Heart left ventricle (tissue), 13 donors: ENCODE measurements around the gene CTNNAL1.

ENCODE experiments used
- CTCF ChIP-seq, 12 donors: fragments of 200-600 bp; sonication (generic) in 4 of 12; IDR thresholded peaks; one replicate each; pipeline versions ENCODE4 v1.5.0 to v1.8.0; 2018 to 2022; ENCODE audit warnings: antibody characterized with exemption in 12 of 12, mild to moderate bottlenecking in 5 of 12
- POLR2A ChIP-seq, 2 donors: fragments of 450-650 bp; IDR thresholded peaks; one replicate each; pipeline ENCODE4 v1.6.1; 2017; ENCODE audit warnings: antibody characterized with exemption in 2 of 2, mild to moderate bottlenecking in 2 of 2, moderate library complexity in 2 of 2
- donor health status: ischemic (EF 13 %, LVEDD 7.1; RV severe dilation, severe dysfunction).
- donor health status: DM: no; HTN: yes; CAD: no.
- donor health status: DM: no; HTN: no; CAD: no.
- donor health status: ischemic (EF 25% LVEDD 6.9; RV normal size, moderate dysfunction).
- donor health status: ischemic (EF 25% LVEDD 5.7; RV mildly dilated, moderate dysfunction).
- donor health status: ischemic (EF 35%, LVEDD 5.7; RV mildly dilated, moderate dysfunction).
- donor health status: nonischemic (EF 11% LVEDD 7.7; RV severe dilation, severe dysfunction).
- donor health status: DM: yes; HTN: yes; CAD: no.
- donor health status: PGD.
- donor health status: ischemic (EF 29% LVEDD 5.4; RV normal size, mild dysfunction).
- donor health status: nonischemic (EF 23%, LVEDD 6.1; RV moderate dilation, normal function).

- no peak for TF ChIP-seq CTCF (IDR thresholded peaks at IDR 0.05)
- TF ChIP-seq POLR2A (IDR thresholded peaks at IDR 0.05): no peak
These were observed 56.7 kb downstream of the CTNNAL1 start for GRCh38 chr9:108956631-108957026.
